Gastrocnemius medialis (tissue), 4 donors: Measurements from ENCODE around the gene MSH3. TPM values are rescaled to one million over a fixed set of nuclear protein-coding genes. Genes with fewer than 3 reads are reported as not detected.

Experiments
- ATAC-seq, 2 donors: fragments of 150-250 bp; one replicate each; pipeline ENCODE4 v1.9.1; 2016
- DNase-seq, 2 donors: peaks; one replicate each; pipeline ENCODE4 v3.0.0-alpha.2; 2019
- H3K27ac ChIP-seq, 4 donors: fragments of 200-600 bp; sonication (generic); 1 replicate in 1 of 4; 2 replicates in 3 of 4; pipeline ENCODE4 v1.5.1; 2016 to 2018; ENCODE audit warnings: mild to moderate bottlenecking in 2 of 4, moderate library complexity in 1 of 4
- H3K27me3 ChIP-seq, 3 donors: fragments of 200-600 bp; sonication (generic) in 2 of 3; 1 replicate in 1 of 3; 2 replicates in 2 of 3; pipeline versions ENCODE4 v1.5.1 to v1.6.0; 2016 to 2019; ENCODE audit warnings: mild to moderate bottlenecking in 1 of 3, moderate library complexity in 1 of 3
- H3K36me3 ChIP-seq, 2 donors: fragments of 200-600 bp; sonication (generic) in 1 of 2; one replicate each; pipeline ENCODE4 v1.5.1; 2017 to 2018
- H3K4me1 ChIP-seq, 2 donors: fragments of 200-600 bp; sonication (generic) in 1 of 2; one replicate each; pipeline ENCODE4 v1.5.1; 2016 to 2017; ENCODE audit warnings: mild to moderate bottlenecking in 2 of 2
- H3K4me3 ChIP-seq, 4 donors: fragments of 200-600 bp; sonication (generic) in 3 of 4; 1 replicate in 1 of 4; 2 replicates in 3 of 4; pipeline ENCODE4 v1.5.1; 2016 to 2019; ENCODE audit warnings: mild to moderate bottlenecking in 2 of 4
- H3K9me3 ChIP-seq, 3 donors: fragments of 200-600 bp; sonication (generic) in 2 of 3; 1 replicate in 1 of 3; 2 replicates in 2 of 3; pipeline ENCODE4 v1.5.1; 2016 to 2019
- POLR2A ChIP-seq, 2 donors: fragments of 450-650 bp; IDR thresholded peaks; one replicate each; pipeline ENCODE4 v1.6.1; 2017; ENCODE audit warnings: antibody characterized with exemption in 2 of 2, mild to moderate bottlenecking in 2 of 2, moderate library complexity in 2 of 2
- in situ Hi-C, 4 donors: fragments of 200-750 bp; cut with MboI; loops; one replicate each; pipeline versions ENCODE4 v1.15.0 to v1.8.0; 2017; ENCODE audit warnings: low sequenced_read_pairs in 4 of 4
- intact Hi-C: fragments of 100-400 bp; cut with DNase I; formaldehyde crosslinking; loops from one replicate; pipeline ENCODE4 v1.15.1; 2023; ENCODE audit warnings: low total_unique reads
- total RNA-seq, 4 donors: library from RNA; depleted of rRNA; stranded (reverse); fragments of >200 nt; gene quantifications; one replicate each; pipeline versions ENCODE4 v1.1.0 to v1.2.3, GENCODE V29; 2016
- TF ChIP-seq, protein P1 (sequence below), 5 experiments: fragments of 450-650 bp in 3 of 5; fragments of 200-600 bp in 2 of 5; sonication (generic) in 2 of 5; IDR thresholded peaks in 4 of 5; conservative IDR thresholded peaks in 1 of 5; 1 replicate in 4 of 5; 2 replicates in 1 of 5; pipeline ENCODE4 v1.5.1; 2016 to 2019; ENCODE audit warnings: antibody characterized with exemption in 5 of 5, mild to moderate bottlenecking in 3 of 5, moderate library complexity in 3 of 5

MSH3 gene
- total RNA-seq, 4 donors from 2014 or later: 5.8 to 10.4 (median 7.2) TPM

GRCh38 chr5:80920333-80920732, 265.9 kb downstream of the MSH3 start:
- Histone ChIP-seq H3K27me3 (no peaks in the 10 kb centered on the region), H3K27ac (no peak overlapping the region), H3K4me1 (no peaks in the 10 kb centered on the region), H3K36me3 (no peaks in the 10 kb centered on the region), H3K4me3 (no peak overlapping the region), H3K9me3 (no peaks in the 10 kb centered on the region)
- no peak for ATAC-seq
- TF ChIP-seq, protein P1, sequence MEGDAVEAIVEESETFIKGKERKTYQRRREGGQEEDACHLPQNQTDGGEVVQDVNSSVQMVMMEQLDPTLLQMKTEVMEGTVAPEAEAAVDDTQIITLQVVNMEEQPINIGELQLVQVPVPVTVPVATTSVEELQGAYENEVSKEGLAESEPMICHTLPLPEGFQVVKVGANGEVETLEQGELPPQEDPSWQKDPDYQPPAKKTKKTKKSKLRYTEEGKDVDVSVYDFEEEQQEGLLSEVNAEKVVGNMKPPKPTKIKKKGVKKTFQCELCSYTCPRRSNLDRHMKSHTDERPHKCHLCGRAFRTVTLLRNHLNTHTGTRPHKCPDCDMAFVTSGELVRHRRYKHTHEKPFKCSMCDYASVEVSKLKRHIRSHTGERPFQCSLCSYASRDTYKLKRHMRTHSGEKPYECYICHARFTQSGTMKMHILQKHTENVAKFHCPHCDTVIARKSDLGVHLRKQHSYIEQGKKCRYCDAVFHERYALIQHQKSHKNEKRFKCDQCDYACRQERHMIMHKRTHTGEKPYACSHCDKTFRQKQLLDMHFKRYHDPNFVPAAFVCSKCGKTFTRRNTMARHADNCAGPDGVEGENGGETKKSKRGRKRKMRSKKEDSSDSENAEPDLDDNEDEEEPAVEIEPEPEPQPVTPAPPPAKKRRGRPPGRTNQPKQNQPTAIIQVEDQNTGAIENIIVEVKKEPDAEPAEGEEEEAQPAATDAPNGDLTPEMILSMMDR (IDR thresholded peaks at IDR 0.05 in 4 of 5, conservative IDR thresholded peaks at IDR 0.05 in 1 of 5): no peak
- TF ChIP-seq POLR2A (IDR thresholded peaks at IDR 0.05): no peak
- intact Hi-C loops (no loop called here), in situ Hi-C loops (no loop called here)
- DNase-seq: no peak

DNA sequence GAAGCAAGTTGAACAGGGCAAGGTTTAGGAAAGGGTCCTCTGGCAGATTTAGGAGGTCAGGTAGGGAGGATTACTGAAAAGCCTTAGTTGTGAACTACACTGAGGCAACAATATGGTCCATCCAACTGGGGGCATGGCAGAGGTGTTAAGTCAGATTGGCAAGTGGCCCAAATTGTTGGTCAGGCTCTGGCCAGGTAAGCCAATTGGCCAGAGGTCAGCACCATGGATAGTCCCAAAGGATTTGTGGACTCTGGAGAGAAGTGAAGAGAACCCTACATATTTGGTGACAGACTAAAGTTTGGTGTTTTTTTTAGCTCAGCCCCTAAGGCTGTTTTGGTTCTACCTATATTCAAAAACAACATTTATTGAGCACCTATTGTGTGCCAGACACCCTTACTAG, 266.6 kb downstream of the MSH3 start:
- no peaks in the 10 kb centered on the region for H3K36me3 ChIP-seq
- in situ Hi-C loops: no loop called here
- no peak for DNase-seq
- H3K27me3 ChIP-seq: no peaks in the 10 kb centered on the region
- intact Hi-C loops: no loop called here
- no peaks in the 10 kb centered on the region for H3K9me3 ChIP-seq
- no peak for TF ChIP-seq POLR2A (IDR thresholded peaks at IDR 0.05)
- TF ChIP-seq, protein P1 (IDR thresholded peaks at IDR 0.05 in 4 of 5, conservative IDR thresholded peaks at IDR 0.05 in 1 of 5): no peak
- ATAC-seq: no peak
- no peak overlapping the region for H3K27ac ChIP-seq
- H3K4me1 ChIP-seq: no peaks in the 10 kb centered on the region
- H3K4me3 ChIP-seq: no peak overlapping the region

GRCh38 chr5:80925931-80926330, 271.5 kb downstream of the MSH3 start:
- intact Hi-C loops: no loop called here
- Histone ChIP-seq H3K4me1 (no peaks in the 10 kb centered on the region), H3K27me3 (no peaks in the 10 kb centered on the region), H3K4me3 (no peak overlapping the region), H3K9me3 (no peaks in the 10 kb centered on the region), H3K36me3 (no peaks in the 10 kb centered on the region), H3K27ac (no peak overlapping the region)
- TF ChIP-seq POLR2A (IDR thresholded peaks at IDR 0.05): no peak
- TF ChIP-seq, protein P1 (IDR thresholded peaks at IDR 0.05 in 4 of 5, conservative IDR thresholded peaks at IDR 0.05 in 1 of 5): no peak
- DNase-seq (no peak), ATAC-seq (no peak)
- in situ Hi-C loops: no loop called here

Other genes with a start within 250 kb of the MSH3 start
- 10 to 100 TPM in 3 of 4 donors, 1 to 10 TPM in 1; 9.7 to 19.1 (median 12.4) TPM for gene ZFYVE16, start 246.6 kb upstream of the MSH3 start, total RNA-seq
- 1 to 10 TPM in 2 of 4 donors, under 1 TPM in 2; 0.18 to 1.6 (median 1.1) TPM for gene FAM151B, start 166.6 kb upstream of the MSH3 start, total RNA-seq
- gene ANKRD34B, start 84.4 kb upstream of the MSH3 start, total RNA-seq: not detected
- 1 to 10 TPM; 2.2 to 5.3 (median 3.7) TPM for gene DHFR, start 331 bp downstream of the MSH3 start, total RNA-seq